ENCODE measurements around the gene BRICD5. TPM values are rescaled to one million over a fixed set of nuclear protein-coding genes. Genes with fewer than 3 reads are reported as not detected.

BRICD5 gene
- total and polyA plus RNA-seq, 2 of the 13 experiments (the other 11 are each of a cell fraction or from before 2014, with no cell fraction given), result 1.6 to 5.8 TPM

GRCh38 chr16:2205967-2206313 is 4.7 kb downstream of the BRICD5 start (continued):
- TF ChIP-seq NFAT5 (CRISPR knock-in tag; IDR thresholded peaks at IDR 0.05) (no peak), ELF3 (CRISPR knock-in tag; IDR thresholded peaks at IDR 0.05) (0 out of 2 replicates have a peak, but pooled peaks have one; percentile 6), CAMTA2 (CRISPR knock-in tag; IDR thresholded peaks at IDR 0.05; ENCODE audit: borderline replicate concordance) (0 out of 2 replicates have a peak, but pooled peaks have one; percentile 14)

- Histone ChIP-seq H3K4me2 (ENCODE audit: low read depth, low read length) (peak within 1 kb of the TSS; percentile 99), H3K9ac (ENCODE audit: insufficient read depth, low read depth, low read length) (peak within 1 kb of the TSS; percentile 97), H3K36me3 (replicated peaks in 1 of 2; ENCODE audit: control insufficient read depth in 1 of 2, insufficient read depth in 2 of 2, low read length in 2 of 2) (peaks cover 2 to 13% of the 10 kb centered on the region in 2 experiments; a peak in 3 of 5 replicates), H3K27me3 (ENCODE audit: control insufficient read depth in 1 of 2, insufficient read depth in 2 of 2, low read length in 2 of 2) (0 out of 5 replicates have a peak, but pooled peaks cover 0 to 1% of the 10 kb centered on the region in 2 experiments), H3K27ac (ENCODE audit: extremely low read length, insufficient read depth, low read length) (peak within 1 kb of the TSS; percentile 89), H3K79me2 (ENCODE audit: insufficient read depth, low read length) (peaks cover 8% of the 10 kb centered on the region), H3K9me3 (ENCODE audit: low read length) (no peaks in the 10 kb centered on the region), H3K4me1 (ENCODE audit: insufficient read depth, low read length) (peaks cover 33% of the 10 kb centered on the region), H2AFZ (ENCODE audit: low read length) (peak within 1 kb of the TSS; percentile 71), H4K20me1 (ENCODE audit: insufficient read depth, low read length) (no peaks in the 10 kb centered on the region), H3K4me3 (replicated peaks in 1 of 3; ENCODE audit: insufficient read depth in 1 of 3, low read depth in 2 of 3, low read length in 3 of 3) (peak within 1 kb of the TSS; percentile 71 to 96 (median 83))
- POLR2A ChIA-PET, result interaction anchor here (0.8 to 4.3 kb wide), 6 partner anchors 9 to 50 kb away, joined by 3 to 18 read pairs (median 10); partner anchors contain the start of genes E4F1, ECI1, PGP and TRAF7
- WGBS (ENCODE audit: low lambda C conversion rate), result under 1% methylated on average over 33 of the region's 93 CpGs
- peak; percentile 52 for ATAC-seq
- FAIRE-seq, result no peak
- CTCF ChIA-PET (ENCODE audit: low intra/inter-chr PET ratio, low total read pairs), result no interaction called here
- in situ Hi-C loops (cut with HindIII; ENCODE audit: extremely low pct_ligation_motif_present, low pct_unique_long_range_greater_than_20kb) (no loop called here), intact Hi-C loops (cut with micrococcal nuclease; ENCODE audit: unreplicated experiment) (no loop called here)
- no TSS peak for BruUV-seq (replicated peaks)
- DNase-seq (ENCODE audit: low spot score), result peak; percentile 65
- no peak; the same call in 1 of the 2 replicates for TF ChIP-seq SIX4 (CRISPR knock-in tag; IDR thresholded peaks at IDR 0.05)
- peak; percentile 9; the same call in 1 of the 2 replicates for TF ChIP-seq ETV5 (CRISPR knock-in tag; IDR thresholded peaks at IDR 0.05; ENCODE audit: borderline replicate concordance)
- no peak for TF ChIP-seq PAF1 (CRISPR knock-in tag; IDR thresholded peaks at IDR 0.05)
- peak; percentile 40 for TF ChIP-seq ZNF792 (CRISPR knock-in tag; IDR thresholded peaks at IDR 0.05)
- TF ChIP-seq USF2 (IDR thresholded peaks at IDR 0.05; ENCODE audit: low read depth, low read length), result no peak
- TF ChIP-seq USF2 (CRISPR knock-in tag; IDR thresholded peaks at IDR 0.05; ENCODE audit: borderline replicate concordance), result no peak
- TF ChIP-seq SYNCRIP (IDR thresholded peaks at IDR 0.05; ENCODE audit: insufficient read depth, low read depth, low read length), result no peak
- TF ChIP-seq ZBTB49 (CRISPR knock-in tag; IDR thresholded peaks at IDR 0.05; ENCODE audit: borderline replicate concordance), result 0 out of 2 replicates have a peak, but pooled peaks have one; percentile 44
- TF ChIP-seq MXD4 (CRISPR knock-in tag; IDR thresholded peaks at IDR 0.05), result peak; percentile 52; the same call in 1 of the 2 replicates
Observed at GRCh38 chr16:2205104-2205966, 5.3 kb downstream of the BRICD5 start, which contains the start of gene MLST8. Gene MLST8 (plus strand): TSS chr16:2205454. CDS start chr16:2206086, 632 bp downstream.
